Neural cell (in vitro differentiated cells): ENCODE measurements around the gene LRMDA.

ENCODE experiments used
- CTCF ChIP-seq: fragments of 450-650 bp; IDR thresholded peaks from 2 replicates; pipeline ENCODE4 v1.5.1; 2014; ENCODE audit warnings: antibody characterized with exemption, mild to moderate bottlenecking, moderate library complexity; ENCODE audit not compliant: poor library complexity, severe bottlenecking
- EP300 ChIP-seq: fragments of 450-650 bp; conservative IDR thresholded peaks from 2 replicates; pipeline ENCODE4 v1.6.1; 2014; ENCODE audit warnings: antibody characterized with exemption, mild to moderate bottlenecking, moderate library complexity; ENCODE audit not compliant: poor library complexity, severe bottlenecking
- EZH2 ChIP-seq: fragments of 200-600, 300-800 bp; shearing (Covaris generic), sonication (generic); IDR thresholded peaks from 2 replicates; pipeline ENCODE4 v1.6.1; 2014; ENCODE audit warnings: antibody characterized with exemption, low read length, borderline replicate concordance, mild to moderate bottlenecking; ENCODE audit not compliant: insufficient read depth, poor library complexity, severe bottlenecking
- MXI1 ChIP-seq: fragments of 450-650 bp; conservative IDR thresholded peaks from 2 replicates; pipeline ENCODE4 v1.6.1; 2014; ENCODE audit warnings: antibody characterized with exemption, mild to moderate bottlenecking; ENCODE audit not compliant: poor library complexity, severe bottlenecking
- POLR2AphosphoS5 ChIP-seq: IDR thresholded peaks from 2 replicates; pipeline ENCODE4 v1.6.1; 2012
- RAD21 ChIP-seq: fragments of 450-650 bp; conservative IDR thresholded peaks from 2 replicates; pipeline ENCODE4 v1.6.1; 2014; ENCODE audit warnings: antibody characterized with exemption, mild to moderate bottlenecking, moderate library complexity
- SMC3 ChIP-seq: fragments of 450-650 bp; conservative IDR thresholded peaks from 2 replicates; pipeline ENCODE4 v1.6.1; 2014; ENCODE audit warnings: antibody characterized with exemption, mild to moderate bottlenecking, moderate library complexity; ENCODE audit not compliant: poor library complexity
- TAF1 ChIP-seq: IDR thresholded peaks from 2 replicates; pipeline ENCODE4 v1.6.1; 2012; ENCODE audit warnings: low read depth

- TF ChIP-seq CTCF (no peak), RAD21 (no peak), EP300 (no peak), SMC3 (no peak), TAF1 (no peak), EZH2 (no peak), POLR2AphosphoS5 (no peak), MXI1 (no peak)
Observed at GRCh38 chr10:76198287-76199035, 767.0 kb downstream of the LRMDA start.
